GM12878 (cell line): Measurements from ENCODE around the gene POLN. TPM values are rescaled to one million over a fixed set of nuclear protein-coding genes. Genes with fewer than 3 reads are reported as not detected.

Source experiments
- ATAC-seq: fragments of 200-7000 bp; cut with Tn5 transposase; 3 replicates; pipeline ENCODE4 v1.9.1; 2020; ENCODE audit warnings: mild to moderate bottlenecking, moderate library complexity
- BruUV-seq: library from RNA; stranded (reverse); fragments of 400-500 nt; replicated peaks from 2 replicates; lab custom pipeline; 2021; lab: Mats Ljungman, UMichigan
- CTCF ChIA-PET: fragments of 300-600 bp; sonication (Branson Sonifier 250); formaldehyde crosslinking; extraction: SDS; loops from one replicate; lab custom pipeline; 2021; ENCODE audit warnings: inconsistent platforms; lab: Yijun Ruan, JAX
- POLR2A ChIA-PET: fragments of 350-600 bp; formaldehyde crosslinking; extraction: SDS; loops from one replicate; lab custom pipeline; 2021; ENCODE audit warnings: inconsistent platforms; lab: Charles Lee
- RAD21 ChIA-PET: fragments of 300-600 bp; sonication (Branson Sonifier 250); formaldehyde crosslinking; loops from one replicate; lab custom pipeline; 2023; ENCODE audit warnings: antibody characterized with exemption; ENCODE audit not compliant: unreplicated experiment; lab: Charles Lee
- SMC1A ChIA-PET: fragments of 300-600 bp; sonication (Branson Sonifier 250); formaldehyde crosslinking; loops from one replicate; lab custom pipeline; 2023; ENCODE audit not compliant: unreplicated experiment, uncharacterized antibody; lab: Charles Lee
- DNase-seq: peaks from one replicate; pipeline ENCODE4 v3.0.0-alpha.2; 2011; ENCODE audit warnings: low read depth, low spot score
- FAIRE-seq: peaks from 3 replicates; lab custom pipeline; 2011; peaks lifted over from hg19 to GRCh38; lab: Jason Lieb, UNC
- H2AFZ ChIP-seq: 2 replicates; pipeline ENCODE4 v1.6.0; 2011; ENCODE audit warnings: low read depth, low read length, control low read depth; ENCODE audit not compliant: control insufficient read depth
- H3K27ac ChIP-seq: 2 replicates; pipeline ENCODE4 v1.5.1; 2011; ENCODE audit warnings: control low read depth; ENCODE audit not compliant: control insufficient read depth, insufficient read depth
- H3K27me3 ChIP-seq, 2 experiments: replicated peaks in 1 of 2; 2 replicates each; pipeline versions ENCODE4 v1.6.0 to v1.6.1; 2011; ENCODE audit warnings: low read length in 1 of 2; ENCODE audit not compliant: control insufficient read depth in 2 of 2, insufficient read depth in 2 of 2
- H3K36me3 ChIP-seq, 2 experiments: 2 replicates each; pipeline ENCODE4 v1.5.1; 2011; ENCODE audit warnings: low read length in 1 of 2; ENCODE audit not compliant: control insufficient read depth in 2 of 2, insufficient read depth in 2 of 2
- H3K4me1 ChIP-seq: 2 replicates; pipeline ENCODE4 v1.6.1; 2011; ENCODE audit warnings: mild to moderate bottlenecking, low read length, moderate library complexity, mixed read lengths; ENCODE audit not compliant: control insufficient read depth, insufficient read depth
- H3K4me2 ChIP-seq: 2 replicates; pipeline ENCODE4 v1.6.0; 2011; ENCODE audit warnings: control low read depth; ENCODE audit not compliant: control insufficient read depth, insufficient read depth
- H3K4me3 ChIP-seq: fragments of 200-600 bp; sonication (generic); 2 replicates; pipeline ENCODE4 v1.5.1; 2016
- H3K79me2 ChIP-seq: 2 replicates; pipeline ENCODE4 v1.6.0; 2011; ENCODE audit warnings: low read length; ENCODE audit not compliant: control insufficient read depth, insufficient read depth
- H3K9ac ChIP-seq: 2 replicates; pipeline ENCODE4 v1.8.0; 2011; ENCODE audit warnings: low read length, control low read depth, mixed read lengths; ENCODE audit not compliant: control insufficient read depth, insufficient read depth
- H3K9me3 ChIP-seq: replicated peaks from 3 replicates; pipeline ENCODE4 v1.5.1; 2011; ENCODE audit warnings: mild to moderate bottlenecking, low read length; ENCODE audit not compliant: control insufficient read depth, insufficient read depth
- H4K20me1 ChIP-seq: 2 replicates; pipeline ENCODE4 v1.6.0; 2011; ENCODE audit not compliant: control insufficient read depth, insufficient read depth
- CHD4 ChIP-seq: fragments of 200-600 bp; sonication (generic); IDR thresholded peaks from 2 replicates; pipeline ENCODE4 v1.6.1; 2016; ENCODE audit warnings: mild to moderate bottlenecking
- FOS ChIP-seq: IDR thresholded peaks from 3 replicates; pipeline ENCODE4 v1.6.1; 2011; ENCODE audit warnings: borderline replicate concordance; ENCODE audit not compliant: insufficient read length; ENCODE audit errors: extremely low read depth
- TAF1 ChIP-seq: IDR thresholded peaks from 2 replicates; pipeline ENCODE4 v1.6.1; 2011; ENCODE audit warnings: mild to moderate bottlenecking, low read depth, low read length, borderline replicate concordance
- WGBS: methylation state at CpG from one replicate; pipeline ENCODE4 v1.1.6; 2016; ENCODE audit warnings: low lambda C conversion rate; ENCODE audit not compliant: insufficient replicate concordance, insufficient coverage; ENCODE audit errors: missing lambda C conversion rate; 5-methylcytosine and 5-hydroxymethylcytosine counted together
- in situ Hi-C: fragments of 300-500 bp; cut with MboI; formaldehyde crosslinking; loops from 9 replicates; pipeline ENCODE4 v1.14.3; 2018; ENCODE audit warnings: mixed read lengths
- intact Hi-C: fragments of 100-400 bp; cut with micrococcal nuclease; formaldehyde crosslinking; loops from one replicate; pipeline ENCODE4 v1.14.2; 2022; ENCODE audit not compliant: unreplicated experiment
- polyA plus RNA-seq, 11 experiments: library from polyadenylated mRNA; depleted of rRNA in 4 of 11; unstranded in 6 of 11; stranded (reverse) in 5 of 11; fragments of >200 nt; fragmentation: Nextera tagmentation in 4 of 11; fragmentation: Illumina TruSeq in 1 of 11; extraction: Ambion mirVana in 4 of 11; extraction: Trizol in 1 of 11; gene quantifications; 1 replicate in 1 of 11; 2 replicates in 10 of 11; pipeline versions ENCODE4 v1.2.1 to v1.2.3, GENCODE V29; 2011 to 2016; ENCODE audit warnings: inconsistent platforms in 2 of 11, missing spikeins in 2 of 11, low read depth in 1 of 11
- total RNA-seq, 4 experiments: library from RNA; depleted of rRNA in 3 of 4; stranded (reverse); fragments of >200 nt in 3 of 4; fragmentation: Illumina TruSeq in 1 of 4; extraction: Trizol in 1 of 4; gene quantifications; 2 replicates each; pipeline versions ENCODE4 v1.2.1 to v1.2.3, GENCODE V29; 2013 to 2021
- TF ChIP-seq, protein P1 (sequence below): fragments of 450-650 bp; IDR thresholded peaks from 2 replicates; pipeline ENCODE4 v1.6.1; 2017; ENCODE audit warnings: borderline replicate concordance

POLN gene
- total and polyA plus RNA-seq, 10 of the 15 experiments (the other 5 are each of a cell fraction or from before 2014, with no cell fraction given), result 0.09 to 2.0 (median 0.95) TPM; not detected in 1

DNA sequence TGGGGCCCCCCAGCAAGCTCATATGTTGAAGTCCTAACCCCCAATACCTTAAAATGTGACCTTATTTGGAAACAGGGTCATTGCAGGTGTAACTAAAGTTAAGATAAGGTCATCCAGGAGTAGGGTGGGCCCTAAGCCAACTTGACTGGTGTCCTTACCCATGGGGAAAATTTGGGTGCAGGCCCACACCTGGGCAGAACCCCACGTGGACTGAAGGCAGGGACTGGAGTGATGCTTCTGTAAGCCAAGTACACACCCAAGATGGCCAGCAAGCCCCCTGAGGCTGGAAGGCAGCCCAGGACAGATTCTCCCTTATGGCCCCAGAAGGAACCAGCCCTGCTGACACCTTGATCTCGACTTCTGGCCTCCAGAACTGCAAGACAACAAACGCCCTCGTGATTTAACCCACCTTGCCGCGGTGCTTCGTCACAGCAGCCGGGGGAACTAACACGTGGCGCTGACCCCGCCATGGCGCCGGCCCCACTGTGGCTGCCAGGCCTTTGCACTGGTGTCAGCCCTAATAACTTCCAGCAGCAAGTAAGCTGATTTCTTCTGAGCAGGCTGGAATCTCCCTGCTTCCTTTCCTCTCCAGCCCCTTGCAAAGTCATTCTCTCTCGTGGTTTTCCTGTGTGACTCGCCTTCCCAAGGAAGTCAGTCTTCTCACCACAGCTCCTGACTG, 43.2 kb upstream of the POLN start (continued):
- TF ChIP-seq, protein P1, sequence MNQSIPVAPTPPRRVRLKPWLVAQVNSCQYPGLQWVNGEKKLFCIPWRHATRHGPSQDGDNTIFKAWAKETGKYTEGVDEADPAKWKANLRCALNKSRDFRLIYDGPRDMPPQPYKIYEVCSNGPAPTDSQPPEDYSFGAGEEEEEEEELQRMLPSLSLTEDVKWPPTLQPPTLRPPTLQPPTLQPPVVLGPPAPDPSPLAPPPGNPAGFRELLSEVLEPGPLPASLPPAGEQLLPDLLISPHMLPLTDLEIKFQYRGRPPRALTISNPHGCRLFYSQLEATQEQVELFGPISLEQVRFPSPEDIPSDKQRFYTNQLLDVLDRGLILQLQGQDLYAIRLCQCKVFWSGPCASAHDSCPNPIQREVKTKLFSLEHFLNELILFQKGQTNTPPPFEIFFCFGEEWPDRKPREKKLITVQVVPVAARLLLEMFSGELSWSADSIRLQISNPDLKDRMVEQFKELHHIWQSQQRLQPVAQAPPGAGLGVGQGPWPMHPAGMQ, result no peak

- ChIA-PET SMC1A (no interaction called here), CTCF (no interaction called here), POLR2A (no interaction called here), RAD21 (no interaction called here)
- no peak for TF ChIP-seq TAF1
- no peak for TF ChIP-seq CHD4
- TF ChIP-seq FOS, result no peak
- H3K79me2 ChIP-seq, result no peaks in the 10 kb centered on the region
- no peak overlapping the region for H3K9ac ChIP-seq
- H3K27ac ChIP-seq, result no peak overlapping the region
- no peak for ATAC-seq
- no peak overlapping the region for H3K4me3 ChIP-seq
- BruUV-seq, result no TSS peak
- DNase-seq, result no peak
- in situ Hi-C loops, result no loop called here
- no peaks in the 10 kb centered on the region for H3K27me3 ChIP-seq
- H3K36me3 ChIP-seq, result no peaks in the 10 kb centered on the region
- WGBS, result 58% methylated on average over 23 of the region's 23 CpGs
- FAIRE-seq, result no peak
- no peak overlapping the region for H3K4me2 ChIP-seq
- H4K20me1 ChIP-seq, result no peaks in the 10 kb centered on the region
- peaks cover 7% of the 10 kb centered on the region for H3K4me1 ChIP-seq
- H3K9me3 ChIP-seq, result no peaks in the 10 kb centered on the region
- intact Hi-C loops, result no loop called here
- H2AFZ ChIP-seq, result no peak overlapping the region
Observed at GRCh38 chr4:2284161-2284933, 42.4 kb upstream of the POLN start.
